NCI-H2029 treated with DMSO at 0.1 percent for 48 hours (cell line): ENCODE data around the gene GAL.
A peak's percentile ranks its signal among the peaks of the same experiment; 100 is the strongest.

Experiments
- DNase-seq: peaks from one replicate; lab custom pipeline; 2025; lab: John Stamatoyannopoulos, UW

The GAL gene

GRCh38 chr11:68659158-68659921, 25.0 kb upstream of the GAL start:
- peak; percentile 42 for DNase-seq

DNA sequence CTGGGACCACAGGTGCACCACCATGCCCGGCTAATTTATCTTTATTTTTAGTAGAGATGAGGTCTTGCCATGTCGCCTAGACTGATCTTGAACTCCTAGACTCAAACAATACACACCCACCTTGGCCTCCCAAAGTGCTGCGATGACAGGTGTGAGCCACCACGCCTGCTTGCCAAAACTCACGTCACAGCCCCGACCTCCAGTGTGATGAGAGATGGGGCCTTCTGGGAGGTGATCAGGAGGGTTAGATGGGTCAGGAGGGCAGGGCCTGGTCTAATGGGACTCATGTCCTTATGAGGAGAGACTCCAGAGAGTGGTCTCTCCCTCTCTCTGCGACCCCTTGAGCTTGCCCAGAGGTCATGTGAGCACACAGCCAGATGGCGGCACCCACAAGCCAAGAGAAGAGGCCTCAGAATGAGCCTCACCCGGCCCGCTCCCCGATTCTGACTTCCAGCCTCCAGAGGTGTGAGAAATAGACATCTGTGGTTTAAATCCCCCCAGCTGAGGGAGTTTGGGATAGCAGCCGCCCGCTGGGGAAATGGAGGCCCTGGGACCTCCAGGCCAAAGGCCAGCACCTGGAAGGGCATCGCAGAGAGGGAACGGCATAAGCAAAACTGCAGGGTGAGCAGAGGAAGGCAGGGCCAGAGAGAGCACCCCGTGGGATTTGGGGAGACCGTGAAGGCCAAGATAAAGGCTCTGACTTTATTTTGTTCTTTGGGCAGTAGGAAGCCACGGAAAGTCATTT, 24.1 kb upstream of the GAL start:
- DNase-seq, result no peak

- DNase-seq, result no peak
Measured at GRCh38 chr11:68661014-68661413, 23.3 kb upstream of the GAL start.

GRCh38 chr11:68661697-68662603, 22.4 kb upstream of the GAL start:
- DNase-seq, result no peak

DNA sequence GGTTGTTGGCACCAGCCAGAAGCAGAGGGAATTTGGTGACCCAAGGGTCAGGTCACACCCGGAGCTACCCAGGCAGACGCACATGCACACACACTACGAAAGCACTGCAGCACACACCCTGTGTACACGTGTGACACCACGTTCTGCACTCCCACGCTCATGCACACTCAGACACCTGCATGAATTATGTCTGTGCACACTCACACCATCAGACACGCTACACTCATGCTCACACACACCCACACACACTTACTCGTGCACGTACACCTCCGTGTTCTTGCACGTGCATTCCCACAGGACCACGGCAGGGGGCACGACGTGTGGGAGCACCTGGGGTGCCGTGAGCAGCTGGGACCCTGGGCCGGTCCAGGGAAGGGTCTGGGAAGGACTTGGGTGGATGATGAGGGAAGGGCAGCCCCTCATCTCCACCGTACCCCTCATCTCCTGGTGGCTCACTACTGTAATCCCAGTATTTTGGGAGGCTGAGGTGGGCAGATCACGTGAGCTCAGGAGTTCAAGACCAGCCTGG, 20.8 kb upstream of the GAL start:
- DNase-seq, result no peak

DNA sequence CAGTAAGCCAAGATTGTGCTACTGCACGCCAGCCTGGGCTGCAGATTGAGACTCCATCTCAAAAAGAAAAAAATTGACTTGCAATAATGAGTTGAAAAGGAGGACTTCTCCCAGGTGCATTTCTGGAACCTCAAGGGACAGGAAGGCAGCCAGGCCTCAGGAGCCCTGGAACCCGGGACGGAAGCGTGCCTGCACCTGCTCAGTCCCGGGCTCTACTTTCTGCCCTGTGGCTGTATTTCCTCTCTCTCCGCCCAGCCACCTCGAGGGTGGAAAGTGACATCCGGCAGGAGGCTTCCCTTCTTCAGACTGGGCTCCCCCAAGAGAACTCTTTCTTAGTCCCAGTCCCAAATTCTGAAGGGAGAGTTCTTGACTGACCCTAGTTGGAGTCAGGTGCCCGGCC, 20.2 kb upstream of the GAL start:
- DNase-seq, result no peak

- DNase-seq, result no peak
Measured at GRCh38 chr11:68664906-68665305, 19.4 kb upstream of the GAL start.

DNA sequence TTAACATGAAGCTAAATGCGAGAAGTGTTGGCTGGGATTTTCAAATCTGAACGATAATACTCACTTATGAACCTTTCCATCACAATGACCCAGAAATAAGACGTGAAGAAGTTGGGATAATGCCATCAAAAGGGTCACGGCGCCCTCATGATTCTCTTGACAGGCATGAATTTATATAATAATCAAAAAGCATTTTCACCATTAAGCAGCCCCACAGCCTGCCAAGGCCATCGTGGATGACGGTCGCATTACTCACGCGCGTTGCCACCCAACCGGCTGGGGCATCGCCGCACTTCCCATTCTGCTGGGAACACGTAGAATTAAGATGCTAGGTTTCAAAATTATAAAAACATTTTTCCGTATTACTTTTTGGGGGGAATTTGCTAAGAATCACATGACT, 18.9 kb upstream of the GAL start:
- no peak for DNase-seq

- DNase-seq, result no peak
Measured at GRCh38 chr11:68666849-68667248, 17.5 kb upstream of the GAL start.

DNA sequence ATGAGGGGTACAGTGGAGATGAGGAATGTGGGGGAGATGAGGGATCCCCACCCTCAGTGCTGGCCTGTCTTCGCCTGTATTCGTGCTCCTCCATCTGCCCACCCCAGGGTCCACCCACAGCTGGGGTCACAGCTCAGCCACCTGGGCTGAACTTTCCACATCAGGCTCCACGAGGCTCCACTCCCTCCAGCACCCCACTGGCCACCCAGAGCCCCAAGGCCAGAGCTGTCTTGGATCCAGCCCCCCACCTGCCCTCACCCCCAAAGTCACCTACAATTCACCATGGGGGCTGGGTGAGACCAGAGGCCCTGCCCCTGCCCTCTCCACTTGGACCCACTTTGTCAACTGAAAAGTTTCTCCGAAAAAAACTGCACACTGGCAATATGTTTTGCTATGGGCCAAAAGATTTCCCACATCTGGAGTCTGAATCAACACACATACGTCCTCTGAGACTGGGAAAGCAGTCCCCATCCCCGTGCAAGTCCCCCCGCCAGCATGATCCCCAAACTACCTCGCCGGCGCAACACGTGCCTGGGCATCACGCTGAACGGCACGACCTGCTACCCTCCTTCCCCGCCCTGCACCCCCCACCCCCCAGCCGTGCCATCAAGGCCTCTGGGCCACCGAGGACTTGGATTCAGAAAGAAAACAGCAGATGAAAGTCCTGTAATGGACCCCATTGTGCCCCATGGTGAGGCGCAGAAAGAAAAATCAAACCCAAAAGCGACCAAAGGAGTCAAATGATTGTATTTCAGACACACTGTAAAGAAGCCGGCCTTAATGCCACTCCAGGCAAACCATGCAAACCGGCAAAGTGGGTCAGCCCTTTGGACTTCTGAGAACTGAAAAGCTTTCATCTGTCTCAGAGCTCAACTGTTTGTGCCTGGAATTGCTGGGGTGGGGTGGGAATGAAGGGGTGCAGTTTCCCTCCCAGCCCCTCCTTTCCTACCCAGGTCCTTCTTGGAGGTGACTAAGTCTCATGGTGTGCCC, 16.5 kb upstream of the GAL start:
- no peak for DNase-seq

DNA sequence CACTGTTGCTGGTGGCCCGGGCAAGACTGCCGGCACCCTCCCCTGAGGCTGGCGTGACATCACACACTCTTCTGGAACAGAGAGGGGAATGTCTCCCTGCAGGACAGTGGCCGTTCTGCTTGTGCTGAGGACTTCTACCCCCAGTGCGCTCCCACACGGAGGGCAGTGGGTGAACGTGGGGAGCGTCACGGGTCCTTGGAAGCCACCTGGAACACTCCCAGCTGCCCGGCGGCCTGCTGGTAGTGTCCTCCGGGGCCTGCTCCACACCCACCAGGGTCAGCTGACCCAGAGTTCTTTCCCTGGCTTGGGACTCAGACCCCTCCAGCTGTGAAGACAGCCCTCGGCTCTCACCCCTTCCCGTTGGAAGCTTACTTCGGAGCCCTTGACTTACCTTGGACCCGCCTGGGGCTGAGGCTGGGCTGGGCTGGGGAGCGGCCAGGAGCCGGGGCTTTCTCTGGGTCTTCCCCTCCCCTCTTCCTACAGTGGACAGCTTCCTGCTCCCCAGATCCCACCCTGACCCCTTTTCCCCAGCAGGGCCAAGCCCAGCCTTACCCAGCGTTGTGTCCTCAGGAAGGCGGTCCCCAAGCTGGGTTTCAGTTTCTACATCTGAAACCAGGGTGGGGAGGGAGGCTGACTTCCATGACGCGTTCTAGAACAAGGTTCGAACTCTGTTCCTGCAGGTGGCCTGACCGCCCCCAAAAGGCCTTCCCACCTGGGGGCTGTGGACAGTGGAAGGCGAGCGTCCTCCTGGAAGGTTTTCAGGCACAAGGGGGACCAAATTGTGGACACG, 14.8 kb upstream of the GAL start:
- no peak for DNase-seq

DNA sequence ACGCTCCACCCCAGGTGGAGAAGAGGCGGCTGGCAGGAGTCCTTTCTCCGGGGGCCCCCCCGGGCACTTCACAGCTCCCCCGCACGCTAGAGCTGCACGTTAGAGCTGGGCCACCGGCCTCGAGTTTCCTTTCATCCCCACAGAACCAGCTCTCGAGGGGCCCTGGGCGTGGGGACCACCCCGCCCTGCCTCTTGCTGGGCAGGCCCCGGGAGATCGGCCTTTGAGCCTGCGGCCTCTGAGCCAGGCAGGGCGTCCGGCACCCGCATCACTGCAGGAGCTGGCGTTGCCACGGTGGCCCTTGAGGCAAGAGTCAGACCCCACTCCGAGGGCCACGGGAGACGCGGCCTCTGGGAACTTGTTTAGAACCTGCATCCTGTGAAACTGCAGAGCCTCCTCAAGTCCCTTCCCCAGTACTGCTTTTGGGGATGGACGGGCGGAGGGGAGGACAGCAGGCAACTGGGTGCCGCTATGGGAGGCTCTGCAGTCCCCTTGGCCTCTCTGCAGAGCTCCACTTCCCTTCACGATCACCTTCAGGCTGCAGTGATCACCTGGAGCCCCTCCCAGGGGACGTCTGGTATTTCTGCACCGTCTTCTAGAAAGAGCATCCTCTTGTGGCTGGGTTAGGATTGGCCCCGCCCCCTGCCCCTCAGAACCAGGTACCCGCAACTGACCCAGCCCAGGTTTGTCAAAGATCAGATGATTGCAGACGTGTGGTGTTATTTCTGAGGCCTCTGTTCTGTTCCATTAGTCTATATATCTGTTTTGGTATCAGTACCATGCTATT, 13.9 kb upstream of the GAL start:
- no peak for DNase-seq

GRCh38 chr11:68673306-68673945, 10.9 kb upstream of the GAL start:
- DNase-seq, result no peak

DNA sequence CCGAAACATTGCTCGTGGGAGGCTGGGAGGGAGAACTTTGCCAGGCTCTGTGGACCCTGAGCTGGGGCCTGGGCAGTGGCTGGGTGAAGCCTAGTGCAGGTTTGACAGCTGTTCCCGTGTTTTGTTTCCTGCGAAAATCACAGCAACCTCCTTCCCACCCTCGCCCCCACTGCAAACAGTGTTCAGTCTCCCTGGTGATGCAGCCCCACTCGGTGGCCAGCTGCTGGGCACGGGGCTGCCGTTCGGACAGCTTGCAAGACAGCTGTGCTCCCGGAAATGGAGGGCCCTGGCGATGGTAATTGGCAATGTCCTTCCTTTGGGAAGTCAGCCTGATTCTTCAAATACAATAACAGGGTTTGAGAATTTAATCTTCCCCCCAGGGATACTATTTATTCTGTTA, 10.4 kb upstream of the GAL start:
- DNase-seq, result no peak

GRCh38 chr11:68674461-68674860, 9.9 kb upstream of the GAL start:
- no peak for DNase-seq

GRCh38 chr11:68677432-68677831, 6.9 kb upstream of the GAL start:
- no peak for DNase-seq

GRCh38 chr11:68678031-68678441, 6.3 kb upstream of the GAL start:
- DNase-seq, result no peak

DNA sequence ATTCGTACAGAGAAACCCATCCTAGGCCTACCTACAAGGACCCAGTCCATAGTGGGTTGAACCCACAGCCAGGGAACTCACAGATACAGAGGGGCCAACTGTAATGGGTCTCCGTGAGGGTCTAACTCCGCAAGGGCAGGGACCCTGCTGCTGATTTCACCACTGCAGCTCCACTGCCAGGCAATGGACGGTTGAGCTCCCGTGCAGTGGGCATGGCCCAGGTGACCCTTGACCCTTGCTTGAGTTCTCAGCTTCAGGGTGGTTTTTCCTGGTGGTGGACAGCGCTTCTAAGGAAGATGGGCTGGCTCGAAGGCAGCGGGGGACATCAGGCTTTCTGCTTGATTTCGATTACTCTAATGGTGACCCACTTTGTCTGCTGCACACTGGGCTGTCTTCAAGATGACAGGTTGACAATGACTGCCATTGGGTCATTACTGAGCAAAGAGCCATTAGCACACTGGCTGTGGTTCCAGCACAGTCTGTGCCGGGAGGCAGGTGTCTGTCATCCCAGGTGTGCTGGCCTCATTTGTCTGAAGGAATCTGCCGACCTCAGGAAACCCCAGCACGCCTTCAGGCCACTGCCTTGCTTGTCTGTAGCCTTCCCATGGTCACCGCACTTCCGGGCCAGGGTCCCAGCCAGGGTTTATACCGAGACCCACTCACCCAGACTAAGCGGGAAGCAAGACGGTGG, 3.7 kb upstream of the GAL start:
- DNase-seq, result no peak
